Ishikawa (cell line): ENCODE results near the gene P4HTM.

Source experiments
- NFIC ChIP-seq: IDR thresholded peaks from 2 replicates; pipeline ENCODE4 v1.6.1; 2012
- TAF1 ChIP-seq: IDR thresholded peaks from 2 replicates; pipeline ENCODE4 v1.6.1; 2012; ENCODE audit warnings: low read depth, mild to moderate bottlenecking
- USF1 ChIP-seq: IDR thresholded peaks from 2 replicates; pipeline ENCODE4 v1.6.1; 2012

GRCh38 chr3:49032646-49033304, 42.7 kb downstream of the P4HTM start:
- no peak for TF ChIP-seq TAF1
- no peak for TF ChIP-seq NFIC
- no peak for TF ChIP-seq USF1
